ENCODE results near the gene CPAMD8. TPM values are rescaled to one million over a fixed set of nuclear protein-coding genes. Genes with fewer than 3 reads are reported as not detected.
A peak's percentile ranks its signal among the peaks of the same experiment; 100 is the strongest.

CPAMD8 gene
- total RNA-seq, 3 donors from 2014 or later = 2.3 to 5.8 (median 3.1) TPM

GRCh38 chr19:17052439-17052838 is 25.8 kb upstream of the CPAMD8 start:
- Histone ChIP-seq H3K4me1 (ENCODE audit: low read depth) (no peaks in the 10 kb centered on the region), H3K4me3 (no peak overlapping the region), H3K36me3 (ENCODE audit: low read depth) (no peaks in the 10 kb centered on the region), H3K9me3 (no peaks in the 10 kb centered on the region)
- TF ChIP-seq, protein P1, sequence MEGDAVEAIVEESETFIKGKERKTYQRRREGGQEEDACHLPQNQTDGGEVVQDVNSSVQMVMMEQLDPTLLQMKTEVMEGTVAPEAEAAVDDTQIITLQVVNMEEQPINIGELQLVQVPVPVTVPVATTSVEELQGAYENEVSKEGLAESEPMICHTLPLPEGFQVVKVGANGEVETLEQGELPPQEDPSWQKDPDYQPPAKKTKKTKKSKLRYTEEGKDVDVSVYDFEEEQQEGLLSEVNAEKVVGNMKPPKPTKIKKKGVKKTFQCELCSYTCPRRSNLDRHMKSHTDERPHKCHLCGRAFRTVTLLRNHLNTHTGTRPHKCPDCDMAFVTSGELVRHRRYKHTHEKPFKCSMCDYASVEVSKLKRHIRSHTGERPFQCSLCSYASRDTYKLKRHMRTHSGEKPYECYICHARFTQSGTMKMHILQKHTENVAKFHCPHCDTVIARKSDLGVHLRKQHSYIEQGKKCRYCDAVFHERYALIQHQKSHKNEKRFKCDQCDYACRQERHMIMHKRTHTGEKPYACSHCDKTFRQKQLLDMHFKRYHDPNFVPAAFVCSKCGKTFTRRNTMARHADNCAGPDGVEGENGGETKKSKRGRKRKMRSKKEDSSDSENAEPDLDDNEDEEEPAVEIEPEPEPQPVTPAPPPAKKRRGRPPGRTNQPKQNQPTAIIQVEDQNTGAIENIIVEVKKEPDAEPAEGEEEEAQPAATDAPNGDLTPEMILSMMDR (IDR thresholded peaks at IDR 0.05) = peak; percentile 33
- intact Hi-C loops (cut with DNase I, micrococcal nuclease) = loop anchor here in 1 of 2 donors (5.0 kb wide), 1 partner anchor 280 kb away; no protein-coding TSS in a partner anchor
- DNase-seq (peak in 1 of 3 donors; percentile 81), ATAC-seq (peak; percentile 77)

DNA sequence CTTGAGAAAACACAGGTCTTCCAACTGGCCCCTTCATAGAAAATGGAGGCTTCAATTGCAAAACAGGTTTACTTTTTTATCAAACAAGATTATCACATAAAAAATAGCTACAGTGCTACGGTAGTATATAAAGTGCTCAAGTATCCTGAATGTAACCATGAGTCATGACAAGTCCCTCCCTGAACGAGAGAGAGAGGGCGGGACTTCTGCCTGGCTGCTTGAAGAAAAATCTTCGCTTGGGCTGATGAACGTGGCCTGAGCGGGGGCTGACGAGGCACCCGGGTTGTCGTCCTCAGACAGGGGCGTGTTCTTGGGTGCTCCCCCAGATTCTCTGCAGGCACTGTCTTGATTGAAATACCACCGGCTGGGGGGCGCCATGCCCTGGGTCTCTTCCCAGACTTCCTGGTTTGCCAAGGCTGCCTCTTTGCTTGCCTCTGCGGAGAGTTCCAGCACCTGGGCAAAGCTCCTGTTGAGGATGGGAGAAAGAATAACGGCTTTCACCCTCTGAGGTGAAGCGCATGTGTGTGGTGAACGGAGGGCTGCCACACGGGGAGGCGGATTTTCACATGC is 23.2 kb upstream of the CPAMD8 start:
- no peak overlapping the region for H3K4me3 ChIP-seq
- no peaks in the 10 kb centered on the region for H3K4me1 ChIP-seq (ENCODE audit: low read depth)
- intact Hi-C loops (cut with DNase I, micrococcal nuclease) = loop anchor here in 1 of 2 donors (5.0 kb wide), 1 partner anchor 277 kb away; no protein-coding TSS in a partner anchor
- TF ChIP-seq, protein P1 (IDR thresholded peaks at IDR 0.05) = no peak
- DNase-seq (peak in 2 of 3 donors; percentile 41 to 47), ATAC-seq (peak; percentile 84)
- H3K9me3 ChIP-seq = no peaks in the 10 kb centered on the region
- no peaks in the 10 kb centered on the region for H3K36me3 ChIP-seq (ENCODE audit: low read depth)

- intact Hi-C loops (cut with DNase I, micrococcal nuclease) = no loop called here
- TF ChIP-seq, protein P1 (IDR thresholded peaks at IDR 0.05) = no peak
These were observed 22.4 kb upstream of the CPAMD8 start for GRCh38 chr19:17048885-17049453.

GRCh38 chr19:17045907-17046502 is 19.4 kb upstream of the CPAMD8 start:
- ATAC-seq (no peak), DNase-seq (no peak)
- H3K4me3 ChIP-seq = no peak overlapping the region
- H3K4me1 ChIP-seq (ENCODE audit: low read depth) = peaks cover 13% of the 10 kb centered on the region
- no peaks in the 10 kb centered on the region for H3K9me3 ChIP-seq
- intact Hi-C loops (cut with DNase I, micrococcal nuclease) = no loop called here
- TF ChIP-seq, protein P1 (IDR thresholded peaks at IDR 0.05) = no peak
- H3K36me3 ChIP-seq (ENCODE audit: low read depth) = no peaks in the 10 kb centered on the region

More at GRCh38 chr19:17048885-17049453, 22.4 kb upstream of the CPAMD8 start:
- no peaks in the 10 kb centered on the region for H3K4me1 ChIP-seq (ENCODE audit: low read depth)
- H3K9me3 ChIP-seq = no peaks in the 10 kb centered on the region
- H3K4me3 ChIP-seq = no peak overlapping the region
- DNase-seq = no peak
- no peaks in the 10 kb centered on the region for H3K36me3 ChIP-seq (ENCODE audit: low read depth)
- ATAC-seq = no peak

- ATAC-seq = no peak
These were observed 17.1 kb upstream of the CPAMD8 start for GRCh38 chr19:17043744-17044143.

More at GRCh38 chr19:17043744-17044143, 17.1 kb upstream of the CPAMD8 start:
- DNase-seq = no peak
- intact Hi-C loops (cut with DNase I, micrococcal nuclease) = no loop called here
- no peaks in the 10 kb centered on the region for H3K9me3 ChIP-seq
- no peak overlapping the region for H3K4me3 ChIP-seq
- TF ChIP-seq, protein P1 (IDR thresholded peaks at IDR 0.05) = no peak
- H3K4me1 ChIP-seq (ENCODE audit: low read depth) = peaks cover 13% of the 10 kb centered on the region
- H3K36me3 ChIP-seq (ENCODE audit: low read depth) = no peaks in the 10 kb centered on the region

All from mucosa of descending colon (tissue), 3 donors.